ENCODE data around the gene DMBT1. TPM values are rescaled to one million over a fixed set of nuclear protein-coding genes. Genes with fewer than 3 reads are reported as not detected.

Gene DMBT1
- total and polyA plus RNA-seq, 10 of the 15 experiments (the other 5 are each of a cell fraction or from before 2014, with no cell fraction given), result under 0.01 to 0.13 (median 0.03) TPM; not detected in 5

DNA sequence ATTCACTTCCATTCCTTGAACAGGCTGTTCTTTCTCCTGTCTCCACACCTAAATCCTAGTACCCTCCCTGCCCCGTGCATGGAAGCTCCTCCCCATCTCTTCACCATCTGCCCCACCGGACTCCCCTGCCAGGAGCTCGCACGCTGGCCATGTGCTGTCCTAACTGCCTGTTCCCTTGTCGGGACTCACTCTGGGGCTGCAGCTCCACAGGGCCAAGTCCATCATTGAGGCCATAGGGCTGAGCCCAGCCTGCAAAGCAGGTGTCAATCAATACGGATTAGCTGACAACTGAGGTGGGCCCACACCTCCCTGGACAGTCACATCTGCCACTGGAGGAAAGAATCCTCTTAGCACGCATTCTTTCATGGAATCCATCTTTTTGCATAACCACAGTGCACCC, 41.4 kb upstream of the DMBT1 start:
- Histone ChIP-seq H3K9me3 (replicated peaks; ENCODE audit: control insufficient read depth, insufficient read depth, low read length) (no peaks in the 10 kb centered on the region), H2AFZ (ENCODE audit: control insufficient read depth, low read depth, low read length) (no peak overlapping the region), H3K4me2 (ENCODE audit: control insufficient read depth, insufficient read depth) (no peak overlapping the region), H3K4me3 (no peak overlapping the region), H3K36me3 (ENCODE audit: control insufficient read depth in 2 of 2, insufficient read depth in 2 of 2, low read length in 1 of 2) (no peaks in the 10 kb centered on the region), H3K27me3 (replicated peaks in 1 of 2; ENCODE audit: control insufficient read depth in 2 of 2, insufficient read depth in 2 of 2, low read length in 1 of 2) (no peaks in the 10 kb centered on the region; a peak in 2 of 4 replicates), H3K9ac (ENCODE audit: control insufficient read depth, insufficient read depth, low read length) (no peak overlapping the region), H3K27ac (ENCODE audit: control insufficient read depth, insufficient read depth) (no peak overlapping the region), H4K20me1 (ENCODE audit: control insufficient read depth, insufficient read depth) (no peaks in the 10 kb centered on the region), H3K4me1 (ENCODE audit: control insufficient read depth, insufficient read depth, low read length) (no peaks in the 10 kb centered on the region), H3K79me2 (ENCODE audit: control insufficient read depth, insufficient read depth, low read length) (no peaks in the 10 kb centered on the region)
- RAD21 ChIA-PET (ENCODE audit: unreplicated experiment), result no interaction called here
- POLR2A ChIA-PET, result no interaction called here
- SMC1A ChIA-PET (ENCODE audit: uncharacterized antibody, unreplicated experiment), result no interaction called here
- CTCF ChIA-PET, result no interaction called here
- WGBS (ENCODE audit: insufficient coverage, insufficient replicate concordance, low lambda C conversion rate, missing lambda C conversion rate), result 15% methylated on average over 7 of the region's 7 CpGs
- intact Hi-C loops (cut with micrococcal nuclease; ENCODE audit: unreplicated experiment), result no loop called here
- no peak for TF ChIP-seq BHLHE40 (IDR thresholded peaks at IDR 0.05; ENCODE audit: borderline replicate concordance in 1 of 2, low read depth in 2 of 2, low read length in 1 of 2)
- TF ChIP-seq, protein P1, sequence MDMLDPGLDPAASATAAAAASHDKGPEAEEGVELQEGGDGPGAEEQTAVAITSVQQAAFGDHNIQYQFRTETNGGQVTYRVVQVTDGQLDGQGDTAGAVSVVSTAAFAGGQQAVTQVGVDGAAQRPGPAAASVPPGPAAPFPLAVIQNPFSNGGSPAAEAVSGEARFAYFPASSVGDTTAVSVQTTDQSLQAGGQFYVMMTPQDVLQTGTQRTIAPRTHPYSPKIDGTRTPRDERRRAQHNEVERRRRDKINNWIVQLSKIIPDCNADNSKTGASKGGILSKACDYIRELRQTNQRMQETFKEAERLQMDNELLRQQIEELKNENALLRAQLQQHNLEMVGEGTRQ (IDR thresholded peaks at IDR 0.05; ENCODE audit: borderline replicate concordance, low read depth, low read length), result no peak
- no peak for TF ChIP-seq CBFB (IDR thresholded peaks at IDR 0.05; ENCODE audit: low read depth)
- TF ChIP-seq RBBP5 (conservative IDR thresholded peaks at IDR 0.05), result no peak
- ATAC-seq, result no peak
- no peak for FAIRE-seq
- no peak for DNase-seq (ENCODE audit: low read depth, low spot score)
- no TSS peak for BruUV-seq (replicated peaks)
- in situ Hi-C loops (cut with MboI), result no loop called here

DNA sequence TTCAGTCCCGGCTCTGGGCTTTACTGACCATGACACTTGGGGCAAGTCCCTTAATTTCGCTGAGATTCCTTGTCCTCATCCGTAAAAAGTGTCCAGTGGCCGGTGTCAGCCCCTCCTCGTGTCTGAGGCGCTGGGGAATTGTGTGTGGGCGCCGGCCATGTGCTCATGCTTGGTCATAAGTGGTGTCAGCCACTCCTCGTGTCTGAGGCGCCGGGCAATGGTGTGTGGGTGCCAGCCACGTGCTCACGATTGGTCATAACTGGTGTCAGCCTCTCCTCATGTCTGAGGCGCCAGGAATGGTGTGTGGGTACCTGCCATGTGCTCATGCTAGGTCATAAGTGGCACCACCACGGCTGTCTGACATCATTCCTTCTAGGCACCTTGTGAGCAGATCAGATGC, 40.7 kb upstream of the DMBT1 start:
- H3K4me3 ChIP-seq, result no peak overlapping the region
- H3K4me2 ChIP-seq (ENCODE audit: control insufficient read depth, insufficient read depth), result no peak overlapping the region
- intact Hi-C loops (cut with micrococcal nuclease; ENCODE audit: unreplicated experiment), result no loop called here
- H3K4me1 ChIP-seq (ENCODE audit: control insufficient read depth, insufficient read depth, low read length), result no peaks in the 10 kb centered on the region
- SMC1A ChIA-PET (ENCODE audit: uncharacterized antibody, unreplicated experiment), result no interaction called here
- DNase-seq (ENCODE audit: low read depth, low spot score), result no peak
- TF ChIP-seq RAD51 (IDR thresholded peaks at IDR 0.05), result no peak
- TF ChIP-seq CREM (IDR thresholded peaks at IDR 0.05; ENCODE audit: low read depth), result no peak
- no peak for TF ChIP-seq MXI1 (IDR thresholded peaks at IDR 0.05; ENCODE audit: low read depth, low read length)
- WGBS (ENCODE audit: insufficient coverage, insufficient replicate concordance, low lambda C conversion rate, missing lambda C conversion rate), result 12% methylated on average over 15 of the region's 15 CpGs
- BruUV-seq (replicated peaks), result no TSS peak
- H3K9me3 ChIP-seq (replicated peaks; ENCODE audit: control insufficient read depth, insufficient read depth, low read length), result no peaks in the 10 kb centered on the region
- FAIRE-seq, result no peak
- RAD21 ChIA-PET (ENCODE audit: unreplicated experiment), result no interaction called here
- no peaks in the 10 kb centered on the region for H4K20me1 ChIP-seq (ENCODE audit: control insufficient read depth, insufficient read depth)
- H3K27ac ChIP-seq (ENCODE audit: control insufficient read depth, insufficient read depth), result no peak overlapping the region
- no peak overlapping the region for H3K9ac ChIP-seq (ENCODE audit: control insufficient read depth, insufficient read depth, low read length)
- no peak overlapping the region for H2AFZ ChIP-seq (ENCODE audit: control insufficient read depth, low read depth, low read length)
- ATAC-seq, result no peak
- H3K36me3 ChIP-seq (ENCODE audit: control insufficient read depth in 2 of 2, insufficient read depth in 2 of 2, low read length in 1 of 2), result no peaks in the 10 kb centered on the region
- no peaks in the 10 kb centered on the region for H3K79me2 ChIP-seq (ENCODE audit: control insufficient read depth, insufficient read depth, low read length)
- in situ Hi-C loops (cut with MboI), result no loop called here
- POLR2A ChIA-PET, result no interaction called here
- H3K27me3 ChIP-seq (replicated peaks in 1 of 2; ENCODE audit: control insufficient read depth in 2 of 2, insufficient read depth in 2 of 2, low read length in 1 of 2), result no peaks in the 10 kb centered on the region; a peak in 2 of 4 replicates
- CTCF ChIA-PET, result no interaction called here

All from GM12878 (cell line).